ENCODE measurements around the gene RASSF7. TPM values are rescaled to one million over a fixed set of nuclear protein-coding genes. Genes with fewer than 3 reads are reported as not detected.

The RASSF7 gene
- total and polyA plus RNA-seq, 7 experiments from 2014 or later, result 20.0 to 45.4 (median 35.5) TPM

DNA sequence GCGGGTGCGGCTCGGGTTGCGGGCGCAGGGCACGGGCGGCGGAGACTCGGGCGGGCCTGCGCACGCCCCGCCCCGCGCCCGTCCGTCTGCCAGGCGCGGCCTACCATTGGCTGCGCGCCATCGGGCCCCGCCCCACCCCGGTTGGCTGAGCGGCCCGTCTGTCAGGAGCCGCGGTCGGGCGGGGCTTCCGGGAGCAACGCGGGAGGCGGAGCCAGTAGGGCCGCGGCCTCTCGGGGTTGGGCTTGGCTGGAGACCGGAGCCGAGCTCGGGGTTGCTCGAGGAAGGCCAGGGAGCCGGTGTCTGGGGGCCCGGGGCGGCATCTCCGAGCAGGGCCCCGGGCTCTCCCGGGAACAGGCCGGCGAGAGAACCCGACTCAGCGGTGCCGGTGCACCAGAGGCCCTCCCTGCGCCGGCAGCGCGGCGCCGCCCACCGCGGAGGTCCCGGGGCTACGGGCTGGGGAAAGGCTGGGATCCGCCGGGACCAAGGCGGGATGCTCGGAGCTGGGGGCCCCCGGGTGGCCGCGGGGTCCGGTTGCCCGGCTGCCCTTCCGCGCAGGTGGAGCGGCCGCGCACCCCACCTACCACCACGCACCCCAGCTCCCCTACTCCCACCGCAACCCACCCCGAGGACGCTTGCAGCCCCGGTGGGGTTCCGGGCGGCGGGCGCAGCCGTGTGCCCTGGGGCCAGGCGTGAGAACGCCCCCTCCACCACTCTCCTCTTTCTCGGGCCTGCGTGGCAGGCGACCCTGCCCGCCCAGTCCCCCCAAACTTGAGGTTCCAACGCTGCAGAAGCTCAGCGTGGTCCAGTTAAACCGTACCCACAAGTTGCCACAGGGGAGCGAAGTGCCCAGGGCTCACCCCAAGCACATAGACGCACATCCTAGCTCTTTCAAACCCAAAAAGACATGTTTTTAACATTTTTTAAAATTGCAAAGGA lies 25.0 kb upstream of the RASSF7 start, which contains the start of gene HRAS:
Gene HRAS (minus strand): TSS at position 58 of the 936 bp plus-strand sequence.
- Mint-ChIP-seq H3K27ac (peak within 1 kb of the TSS; percentile 84 to 96 (median 91)), H3K36me3 (peaks cover 0 to 3% (median 0%) of the 10 kb centered on the region in 5 donors), H3K9me3 (no peaks in the 10 kb centered on the region), H3K4me3 (peak within 1 kb of the TSS; percentile 87 to 97 (median 91)), H3K4me1 (peaks cover 5 to 16% (median 11%) of the 10 kb centered on the region in 7 donors), H3K27me3 (no peaks in the 10 kb centered on the region)
- DNase-seq, result peak; percentile 92 to 99 (median 96)
- H3K27ac ChIP-seq (ENCODE audit: low read depth, low read length), result peak within 1 kb of the TSS; percentile 75
- ChIA-PET POLR2A (interaction anchor here (0.6 to 4.0 kb wide), 24 partner anchors 10 to 329 kb away, joined by 3 to 26 read pairs (median 3); partner anchors contain the start of genes BET1L, DEAF1, IRF7 and PHRF1), CTCF (interaction anchor here (0.6 to 2.5 kb wide), 3 partner anchors 17 to 191 kb away, joined by 3 to 7 read pairs (median 4); partner anchors contain the start of gene TMEM80)
- no peaks in the 10 kb centered on the region for H3K9me3 ChIP-seq (ENCODE audit: control insufficient read depth in 2 of 3, low read length in 3 of 3)
- intact Hi-C loops (cut with micrococcal nuclease), result loop anchor here (1.0 to 5.0 kb wide), 12 partner anchors 17 to 328 kb away; partner anchors contain the start of genes BET1L (in 2 of the 2), RIC8A (in 2 of the 2), DEAF1 (in 1 of the 2) and LMNTD2 (in 1 of the 2)
- peaks cover 0 to 30% (median 0%) of the 10 kb centered on the region in 3 experiments for H3K36me3 ChIP-seq (ENCODE audit: control insufficient read depth in 2 of 3, insufficient read depth in 3 of 3, low read length in 3 of 3)
- peak within 1 kb of the TSS; percentile 66 for H3K4me3 ChIP-seq (ENCODE audit: low read length)
- ATAC-seq, result peak; percentile 93
- peaks cover 20 to 21% of the 10 kb centered on the region in 2 donors for H3K4me1 ChIP-seq (ENCODE audit: control insufficient read depth in 2 of 2, insufficient read depth in 2 of 2, low read length in 2 of 2)
- H3K27me3 ChIP-seq (ENCODE audit: control insufficient read depth in 2 of 2, insufficient read depth in 2 of 2, low read length in 2 of 2), result no peaks in the 10 kb centered on the region

DNA sequence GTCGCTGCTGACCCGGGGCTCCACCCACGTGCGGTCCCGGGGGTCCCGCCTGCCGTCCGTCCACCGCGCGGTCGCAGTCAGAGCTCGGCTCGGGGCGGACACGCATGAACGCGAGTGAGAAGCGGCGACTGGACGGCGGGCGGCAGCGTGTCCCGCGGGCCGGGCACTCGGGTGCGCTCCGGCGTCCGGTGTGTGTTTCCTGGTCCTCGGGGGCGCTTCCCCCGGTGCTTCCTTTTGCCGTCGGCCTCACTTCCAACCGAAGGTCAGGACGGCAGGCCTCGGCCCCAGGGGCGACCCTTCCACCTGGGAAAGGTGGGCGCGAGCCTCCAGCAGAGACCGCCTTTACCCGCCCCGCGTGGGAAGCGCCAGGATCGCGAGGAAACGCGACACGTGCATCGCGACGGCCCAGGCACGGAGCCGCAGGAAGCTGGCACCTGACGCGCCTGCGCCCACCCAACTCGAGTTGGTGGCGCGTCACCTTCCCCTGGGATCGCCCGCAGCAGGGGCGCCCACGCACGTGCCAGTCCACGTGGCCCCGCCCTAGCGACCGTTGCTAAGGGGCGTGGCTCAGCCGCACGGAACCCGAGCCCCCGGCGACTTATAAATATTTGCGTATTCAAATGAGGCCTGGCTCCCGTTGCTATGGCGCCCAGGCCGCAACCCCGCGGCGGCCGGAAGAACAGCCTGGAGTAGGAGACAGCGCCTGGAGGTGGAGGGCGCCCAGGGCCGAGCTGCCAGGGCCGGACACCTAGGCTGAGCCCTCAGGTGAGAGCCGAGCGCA lies 23.7 kb upstream of the RASSF7 start, which contains the start of gene LRRC56:
Gene LRRC56 (plus strand): TSS at position 687 of the 781 bp plus-strand sequence. CDS start 3,158 bp downstream, outside the sequence.
- DNase-seq (peak; percentile 74 to 92 (median 77)), ATAC-seq (peak; percentile 53)
- H3K27ac Mint-ChIP-seq, result peak within 1 kb of the TSS; percentile 84 to 96 (median 91)
- H3K4me3 Mint-ChIP-seq, result peak within 1 kb of the TSS; percentile 87 to 97 (median 91)
- no peaks in the 10 kb centered on the region for H3K9me3 Mint-ChIP-seq
- Histone ChIP-seq H3K4me3 (ENCODE audit: low read length) (peak within 1 kb of the TSS; percentile 66), H3K4me1 (ENCODE audit: control insufficient read depth in 2 of 2, insufficient read depth in 2 of 2, low read length in 2 of 2) (peaks cover 20 to 21% of the 10 kb centered on the region in 2 donors), H3K27ac (ENCODE audit: low read depth, low read length) (peak within 1 kb of the TSS; percentile 75), H3K9me3 (ENCODE audit: control insufficient read depth in 2 of 3, low read length in 3 of 3) (no peaks in the 10 kb centered on the region), H3K27me3 (ENCODE audit: control insufficient read depth in 2 of 2, insufficient read depth in 2 of 2, low read length in 2 of 2) (no peaks in the 10 kb centered on the region), H3K36me3 (ENCODE audit: control insufficient read depth in 2 of 3, insufficient read depth in 3 of 3, low read length in 3 of 3) (peaks cover 0 to 19% (median 0%) of the 10 kb centered on the region in 3 experiments)
- H3K36me3 Mint-ChIP-seq, result peaks cover 0 to 3% (median 0%) of the 10 kb centered on the region in 5 donors
- intact Hi-C loops (cut with micrococcal nuclease), result loop anchor here (1.0 to 5.0 kb wide), 10 partner anchors 18 to 260 kb away; partner anchors contain the start of genes DEAF1 (in 2 of the 2), LMNTD2 (in 2 of the 2), RASSF7 (in 2 of the 2) and TMEM80 (in 2 of the 2)
- POLR2A ChIA-PET, result interaction anchor here (1.0 to 4.0 kb wide), 12 partner anchors 9 to 330 kb away, joined by 3 to 26 read pairs (median 4); partner anchors contain the start of genes BET1L, DEAF1, IRF7 and RIC8A
- H3K27me3 Mint-ChIP-seq, result no peaks in the 10 kb centered on the region
- peaks cover 5 to 16% (median 11%) of the 10 kb centered on the region in 7 donors for H3K4me1 Mint-ChIP-seq
- CTCF ChIA-PET, result interaction anchor here (1.1 to 2.5 kb wide), 2 partner anchors 19 to 190 kb away, joined by 4 to 7 read pairs; no protein-coding TSS in a partner anchor

DNA sequence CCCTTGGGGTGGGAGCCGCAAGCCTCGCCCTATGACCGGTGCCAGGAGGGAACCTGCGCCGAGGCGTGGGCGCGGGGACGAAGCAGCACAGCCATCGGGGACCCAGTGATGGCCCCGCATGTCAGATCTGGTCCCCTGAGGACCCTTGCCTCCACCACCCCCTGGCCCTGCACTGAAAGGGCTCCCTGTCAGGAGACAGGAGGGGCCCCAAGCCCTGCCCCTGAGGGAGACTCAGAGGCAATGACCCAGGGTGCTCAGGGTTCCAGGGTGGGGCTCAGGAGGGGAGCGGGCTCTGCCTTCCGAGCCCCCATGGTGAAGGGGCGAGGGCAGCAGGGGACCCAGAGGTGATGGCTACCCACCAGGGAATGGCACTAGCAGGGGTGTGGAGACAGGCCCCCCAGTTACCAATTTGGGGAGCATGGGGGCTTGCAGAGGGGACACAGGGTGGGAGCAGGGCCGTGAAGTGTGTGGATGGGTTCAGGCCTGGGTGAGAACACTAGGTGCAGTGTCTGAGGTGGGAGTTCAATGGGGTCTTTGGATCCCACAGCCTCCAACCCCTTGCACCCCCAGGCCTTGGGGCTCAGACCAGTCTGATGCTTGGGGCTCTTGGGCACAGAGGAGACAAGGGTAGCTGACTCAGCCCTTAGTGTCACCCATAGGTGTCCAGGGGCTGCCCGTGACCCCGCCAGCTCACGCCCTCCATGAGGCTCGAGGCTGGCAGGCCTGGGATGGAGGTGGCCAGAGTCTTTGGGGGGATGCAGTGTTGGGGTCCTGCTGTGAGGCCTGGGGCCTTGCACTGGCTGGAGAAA lies 22.9 kb upstream of the RASSF7 start:
- Mint-ChIP-seq H3K4me3 (peak overlapping the region; percentile 48 to 95 (median 59)), H3K4me1 (peaks cover 5 to 16% (median 11%) of the 10 kb centered on the region in 7 donors), H3K9me3 (no peaks in the 10 kb centered on the region), H3K36me3 (peaks cover 0 to 2% (median 0%) of the 10 kb centered on the region in 5 donors), H3K27me3 (no peaks in the 10 kb centered on the region), H3K27ac (peak overlapping the region in 5 of 9 donors; percentile 49 to 85 (median 69))
- ATAC-seq (no peak), DNase-seq (no peak)
- intact Hi-C loops (cut with micrococcal nuclease), result loop anchor here (1.0 to 5.0 kb wide), 10 partner anchors 17 to 259 kb away; partner anchors contain the start of genes DEAF1 (in 2 of the 2), LMNTD2 (in 2 of the 2), RASSF7 (in 2 of the 2) and TMEM80 (in 2 of the 2)
- peaks cover 20 to 21% of the 10 kb centered on the region in 2 donors for H3K4me1 ChIP-seq (ENCODE audit: control insufficient read depth in 2 of 2, insufficient read depth in 2 of 2, low read length in 2 of 2)
- CTCF ChIA-PET, result interaction anchor here (2.5 kb wide), 1 partner anchor 19 kb away, joined by 7 read pairs; no protein-coding TSS in a partner anchor
- H3K27ac ChIP-seq (ENCODE audit: low read depth, low read length), result peak overlapping the region; percentile 60
- H3K9me3 ChIP-seq (ENCODE audit: control insufficient read depth in 2 of 3, low read length in 3 of 3), result no peaks in the 10 kb centered on the region
- H3K36me3 ChIP-seq (ENCODE audit: control insufficient read depth in 2 of 3, insufficient read depth in 3 of 3, low read length in 3 of 3), result peaks cover 0 to 11% (median 0%) of the 10 kb centered on the region in 3 experiments
- no peaks in the 10 kb centered on the region for H3K27me3 ChIP-seq (ENCODE audit: control insufficient read depth in 2 of 2, insufficient read depth in 2 of 2, low read length in 2 of 2)
- POLR2A ChIA-PET, result interaction anchor here (1.0 to 4.0 kb wide), 4 partner anchors 17 to 330 kb away, joined by 3 to 26 read pairs (median 8); partner anchors contain the start of genes BET1L, RIC8A and RNH1
- H3K4me3 ChIP-seq (ENCODE audit: low read length), result peak overlapping the region; percentile 66

- Histone ChIP-seq H3K27me3 (ENCODE audit: control insufficient read depth in 2 of 2, insufficient read depth in 2 of 2, low read length in 2 of 2) (no peaks in the 10 kb centered on the region), H3K4me3 (ENCODE audit: low read length) (no peak overlapping the region), H3K36me3 (ENCODE audit: control insufficient read depth in 2 of 3, insufficient read depth in 3 of 3, low read length in 3 of 3) (peaks cover 0 to 4% (median 0%) of the 10 kb centered on the region in 3 experiments), H3K9me3 (ENCODE audit: control insufficient read depth in 2 of 3, low read length in 3 of 3) (no peaks in the 10 kb centered on the region), H3K27ac (ENCODE audit: low read depth, low read length) (no peak overlapping the region), H3K4me1 (ENCODE audit: control insufficient read depth in 2 of 2, insufficient read depth in 2 of 2, low read length in 2 of 2) (peaks cover 20 to 21% of the 10 kb centered on the region in 2 donors)
- DNase-seq (no peak), ATAC-seq (no peak)
- ChIA-PET CTCF (no interaction called here), POLR2A (interaction anchor here (1.3 kb wide), 1 partner anchor 66 kb away, joined by 3 read pairs; no protein-coding TSS in a partner anchor)
- Mint-ChIP-seq H3K36me3 (peaks cover 0 to 2% (median 0%) of the 10 kb centered on the region in 5 donors), H3K4me3 (peak overlapping the region in 6 of 10 donors; percentile 29 to 95 (median 50)), H3K27me3 (no peaks in the 10 kb centered on the region), H3K9me3 (no peaks in the 10 kb centered on the region), H3K4me1 (peaks cover 5 to 16% (median 11%) of the 10 kb centered on the region in 7 donors), H3K27ac (peak overlapping the region in 1 of 9 donors; percentile 9)
- intact Hi-C loops (cut with micrococcal nuclease), result loop anchor here in 1 of 2 donors (5.0 kb wide), 2 partner anchors 159 to 184 kb away; partner anchors contain the start of genes DEAF1 and TMEM80
These were observed 22.2 kb upstream of the RASSF7 start for GRCh38 chr11:538431-539051.

DNA sequence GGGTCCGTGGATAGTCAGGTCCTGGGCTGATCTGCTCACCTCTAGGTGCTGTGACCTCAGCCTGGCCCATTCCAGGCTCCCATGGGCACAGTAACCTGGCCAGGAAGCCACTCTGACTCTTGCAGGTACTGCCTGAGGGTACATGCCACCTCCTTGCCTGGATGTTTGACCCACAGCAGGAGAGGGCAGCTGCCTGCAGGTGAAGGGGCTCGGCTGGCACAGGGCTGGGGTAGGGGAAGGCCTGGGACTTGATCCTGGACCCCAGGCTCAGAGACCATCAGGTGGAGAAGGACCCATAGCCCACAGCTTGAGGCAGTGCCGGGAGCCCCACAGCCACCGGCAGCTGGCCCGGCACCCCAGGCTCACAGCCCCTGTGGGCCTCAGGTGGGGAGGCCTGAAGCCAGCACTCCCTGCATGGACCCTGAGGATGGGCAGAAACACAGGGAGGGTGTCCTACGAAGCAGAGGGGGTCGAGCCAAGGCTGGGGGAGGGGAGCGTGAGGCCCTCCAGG lies 20.7 kb upstream of the RASSF7 start:
- Mint-ChIP-seq H3K4me1 (peaks cover 5 to 16% (median 9%) of the 10 kb centered on the region in 7 donors), H3K27ac (no peak overlapping the region), H3K27me3 (no peaks in the 10 kb centered on the region), H3K4me3 (no peak overlapping the region), H3K36me3 (peaks cover 0 to 2% (median 0%) of the 10 kb centered on the region in 5 donors), H3K9me3 (no peaks in the 10 kb centered on the region)
- H3K4me3 ChIP-seq (ENCODE audit: low read length), result no peak overlapping the region
- DNase-seq (no peak), ATAC-seq (no peak)
- no peaks in the 10 kb centered on the region for H3K27me3 ChIP-seq (ENCODE audit: control insufficient read depth in 2 of 2, insufficient read depth in 2 of 2, low read length in 2 of 2)
- intact Hi-C loops (cut with micrococcal nuclease), result loop anchor here in 1 of 2 donors (5.0 kb wide), 2 partner anchors 157 to 182 kb away; partner anchors contain the start of genes DEAF1 and TMEM80
- H3K4me1 ChIP-seq (ENCODE audit: control insufficient read depth in 2 of 2, insufficient read depth in 2 of 2, low read length in 2 of 2), result peaks cover 15% of the 10 kb centered on the region in 2 donors
- ChIA-PET CTCF (no interaction called here), POLR2A (no interaction called here)
- H3K36me3 ChIP-seq (ENCODE audit: control insufficient read depth in 2 of 3, insufficient read depth in 3 of 3, low read length in 3 of 3), result no peaks in the 10 kb centered on the region
- no peak overlapping the region for H3K27ac ChIP-seq (ENCODE audit: low read depth, low read length)
- no peaks in the 10 kb centered on the region for H3K9me3 ChIP-seq (ENCODE audit: control insufficient read depth in 2 of 3, low read length in 3 of 3)

All from naive thymus-derived CD4-positive, alpha-beta T cell (primary cell).